ENCODE data around the gene AASDH.

Gene AASDH

DNA sequence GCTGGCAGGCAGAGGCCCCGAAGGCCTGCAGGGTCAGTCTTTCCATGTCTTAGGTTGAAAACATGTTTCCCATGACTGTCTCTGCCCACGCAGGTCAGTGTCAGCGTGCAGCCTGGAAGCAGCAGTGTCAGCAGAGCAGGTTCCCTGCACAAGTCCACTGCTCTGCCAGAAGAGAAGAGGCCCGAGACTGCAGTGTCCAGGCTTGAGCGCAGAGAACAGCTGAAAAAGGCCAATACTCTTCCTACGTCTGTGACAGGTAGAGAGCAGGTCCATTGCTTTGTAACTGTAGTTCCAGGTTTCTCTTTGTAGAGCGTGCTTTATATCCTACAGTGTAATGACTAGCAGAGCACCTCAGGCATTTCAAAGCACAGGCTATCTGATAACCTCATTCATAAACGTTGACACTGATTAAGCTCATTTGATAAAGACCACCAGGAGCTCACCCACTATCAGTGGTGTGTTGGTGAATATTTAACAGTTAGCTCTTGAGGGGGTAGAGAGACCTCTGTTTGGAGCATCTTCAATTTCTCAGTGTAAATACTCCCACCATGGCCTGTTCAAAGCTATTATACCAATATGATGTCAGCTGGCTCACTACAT is 63.2 kb downstream of the AASDH start:
- TF ChIP-seq CTCF (IDR thresholded peaks at IDR 0.05): no peak

DNA sequence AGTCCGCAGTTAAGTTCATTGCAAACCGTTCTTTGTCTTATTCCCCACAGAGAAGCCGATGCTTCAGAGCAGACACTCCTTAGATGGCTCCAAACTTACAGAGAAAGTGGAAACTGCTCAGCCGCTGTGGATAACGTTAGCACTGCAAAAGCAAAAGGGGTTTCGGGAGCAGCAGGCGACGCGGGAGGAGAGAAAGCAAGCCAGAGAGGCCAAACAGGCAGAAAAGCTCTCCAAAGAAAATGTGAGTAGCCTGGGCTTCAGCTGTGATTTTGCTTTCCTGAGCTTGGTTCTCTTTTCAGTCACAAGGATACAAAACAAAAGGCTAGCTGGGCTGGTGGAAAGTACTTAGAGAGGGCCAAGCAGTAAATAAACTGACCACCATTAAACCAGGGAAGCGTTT is 64.0 kb downstream of the AASDH start:
- Histone ChIP-seq H3K27me3 (ENCODE audit: control insufficient read depth, insufficient read depth, low read length) (no peaks in the 10 kb centered on the region), H3K4me3 (ENCODE audit: low read depth, low read length) (no peak overlapping the region), H3K27ac (no peak overlapping the region), H2AFZ (no peak overlapping the region), H3K4me1 (no peaks in the 10 kb centered on the region), H3K4me2 (ENCODE audit: low read length) (no peak overlapping the region), H3K9ac (no peak overlapping the region), H3K9me3 (ENCODE audit: control insufficient read depth, low read length) (no peaks in the 10 kb centered on the region), H3K36me3 (ENCODE audit: control insufficient read depth, insufficient read depth, low read length) (no peaks in the 10 kb centered on the region), H3K79me2 (no peaks in the 10 kb centered on the region)
- TF ChIP-seq CTCF (IDR thresholded peaks at IDR 0.05): no peak

More for the DNA sequence above, 63.2 kb downstream of the AASDH start:
- no peak overlapping the region for H3K4me3 ChIP-seq (ENCODE audit: low read depth, low read length)
- H2AFZ ChIP-seq: no peak overlapping the region
- no peak overlapping the region for H3K27ac ChIP-seq
- H3K4me1 ChIP-seq: no peaks in the 10 kb centered on the region
- no peak overlapping the region for H3K9ac ChIP-seq
- H3K9me3 ChIP-seq (ENCODE audit: control insufficient read depth, low read length): no peaks in the 10 kb centered on the region
- no peaks in the 10 kb centered on the region for H3K27me3 ChIP-seq (ENCODE audit: control insufficient read depth, insufficient read depth, low read length)
- H3K4me2 ChIP-seq (ENCODE audit: low read length): no peak overlapping the region
- H3K79me2 ChIP-seq: no peaks in the 10 kb centered on the region
- H3K36me3 ChIP-seq (ENCODE audit: control insufficient read depth, insufficient read depth, low read length): no peaks in the 10 kb centered on the region

DNA sequence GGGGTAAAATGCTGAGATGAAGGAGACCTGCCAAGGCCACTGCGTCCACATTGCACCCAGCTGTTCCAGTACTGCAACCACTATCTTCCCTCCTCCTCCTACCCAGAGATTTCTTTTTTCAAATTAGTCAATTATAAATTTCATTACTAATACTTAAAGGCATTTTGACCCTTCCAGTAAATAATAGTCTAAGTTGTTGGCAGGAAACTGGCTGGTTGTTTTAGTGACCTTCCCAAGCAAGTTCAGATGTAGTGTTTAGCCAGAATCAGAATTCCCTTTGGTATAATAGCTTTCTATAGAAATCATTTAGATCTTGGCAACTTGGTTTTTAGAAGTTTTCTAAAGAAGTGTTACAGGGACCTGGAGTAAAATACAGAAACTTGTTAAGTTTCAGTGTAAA is 66.0 kb downstream of the AASDH start:
- TF ChIP-seq CTCF (IDR thresholded peaks at IDR 0.05): no peak
- no peak overlapping the region for H3K9ac ChIP-seq

GRCh38 chr4:56320293-56320692 is 67.0 kb downstream of the AASDH start:
- Histone ChIP-seq H3K36me3 (ENCODE audit: control insufficient read depth, insufficient read depth, low read length) (no peaks in the 10 kb centered on the region), H3K4me1 (no peaks in the 10 kb centered on the region), H3K4me2 (ENCODE audit: low read length) (no peak overlapping the region), H3K79me2 (no peaks in the 10 kb centered on the region), H3K9me3 (ENCODE audit: control insufficient read depth, low read length) (no peaks in the 10 kb centered on the region), H2AFZ (no peak overlapping the region), H3K4me3 (ENCODE audit: low read depth, low read length) (no peak overlapping the region), H3K9ac (no peak overlapping the region), H3K27ac (no peak overlapping the region), H3K27me3 (ENCODE audit: control insufficient read depth, insufficient read depth, low read length) (no peaks in the 10 kb centered on the region)
- no peak for TF ChIP-seq CTCF (IDR thresholded peaks at IDR 0.05)

More for the DNA sequence above, 66.0 kb downstream of the AASDH start:
- H3K4me2 ChIP-seq (ENCODE audit: low read length): no peak overlapping the region
- no peaks in the 10 kb centered on the region for H3K36me3 ChIP-seq (ENCODE audit: control insufficient read depth, insufficient read depth, low read length)
- no peaks in the 10 kb centered on the region for H3K9me3 ChIP-seq (ENCODE audit: control insufficient read depth, low read length)
- H3K79me2 ChIP-seq: no peaks in the 10 kb centered on the region
- no peak overlapping the region for H3K27ac ChIP-seq
- H3K4me3 ChIP-seq (ENCODE audit: low read depth, low read length): no peak overlapping the region
- no peaks in the 10 kb centered on the region for H3K27me3 ChIP-seq (ENCODE audit: control insufficient read depth, insufficient read depth, low read length)
- no peaks in the 10 kb centered on the region for H3K4me1 ChIP-seq
- no peak overlapping the region for H2AFZ ChIP-seq

- no peak overlapping the region for H2AFZ ChIP-seq
- no peak overlapping the region for H3K9ac ChIP-seq
- no peaks in the 10 kb centered on the region for H3K27me3 ChIP-seq (ENCODE audit: control insufficient read depth, insufficient read depth, low read length)
- no peak overlapping the region for H3K4me3 ChIP-seq (ENCODE audit: low read depth, low read length)
- H3K9me3 ChIP-seq (ENCODE audit: control insufficient read depth, low read length): no peaks in the 10 kb centered on the region
- TF ChIP-seq CTCF (IDR thresholded peaks at IDR 0.05): no peak
- no peaks in the 10 kb centered on the region for H3K4me1 ChIP-seq
- H3K79me2 ChIP-seq: no peaks in the 10 kb centered on the region
- H3K36me3 ChIP-seq (ENCODE audit: control insufficient read depth, insufficient read depth, low read length): no peaks in the 10 kb centered on the region
- H3K27ac ChIP-seq: no peak overlapping the region
- no peak overlapping the region for H3K4me2 ChIP-seq (ENCODE audit: low read length)
Measured at GRCh38 chr4:56318555-56318954, 68.7 kb downstream of the AASDH start.

All from parathyroid adenoma (tissue), 2 donors.